Hematopoietic multipotent progenitor cell treated with erythropoietin and hydrocortisone succinate and interleukin-3 and kit ligand, for 15 days (in vitro differentiated cells): ENCODE data around the gene FXYD3.
A peak's percentile ranks its signal among the peaks of the same experiment; 100 is the strongest.
"Not testable (repeated sequence)": the region's sequence is repeated elsewhere in the genome, so short reads cannot be mapped to it uniquely, and the experiment has no call there.

Experiments
- DNase-seq: peaks from one replicate; pipeline ENCODE4 v3.0.0-alpha.2; 2015; ENCODE audit warnings: low spot score

The FXYD3 gene

GRCh38 chr19:35125270-35125717 lies 9.7 kb downstream of the FXYD3 start:
- DNase-seq, result no peak

- DNase-seq, result no peak
These were observed 10.4 kb downstream of the FXYD3 start for GRCh38 chr19:35125749-35126623.

GRCh38 chr19:35126624-35126959 lies 11.0 kb downstream of the FXYD3 start:
- no peak for DNase-seq

GRCh38 chr19:35127871-35128270 lies 12.2 kb downstream of the FXYD3 start:
- no peak for DNase-seq

- DNase-seq, result no peak
These were observed 12.9 kb downstream of the FXYD3 start for GRCh38 chr19:35128398-35129057.

- not testable (repeated sequence) for DNase-seq
These were observed 14.2 kb downstream of the FXYD3 start for GRCh38 chr19:35129724-35130274.

GRCh38 chr19:35130761-35131720 lies 15.4 kb downstream of the FXYD3 start:
- no peak for DNase-seq

GRCh38 chr19:35132254-35132653 lies 16.6 kb downstream of the FXYD3 start:
- DNase-seq, result no peak

- DNase-seq, result no peak
These were observed 18.2 kb downstream of the FXYD3 start for GRCh38 chr19:35133826-35134225.

- no peak for DNase-seq
These were observed 19.1 kb downstream of the FXYD3 start, which contains the start of gene LGI4 for GRCh38 chr19:35134601-35135242. Gene LGI4 (minus strand): TSS chr19:35135059. CDS start chr19:35134680, 379 bp downstream.

GRCh38 chr19:35135389-35135909 lies 19.8 kb downstream of the FXYD3 start:
- peak; percentile 65 for DNase-seq

GRCh38 chr19:35136231-35136630 lies 20.6 kb downstream of the FXYD3 start:
- no peak for DNase-seq

- DNase-seq, result no peak
These were observed 21.5 kb downstream of the FXYD3 start for GRCh38 chr19:35136977-35137702.

GRCh38 chr19:35138305-35138892 lies 22.8 kb downstream of the FXYD3 start, which contains the start of gene FXYD1:
Gene FXYD1 (plus strand): TSS chr19:35138824. CDS start chr19:35140080, 1,256 bp downstream.
- no peak for DNase-seq

- no peak for DNase-seq
These were observed 24.8 kb downstream of the FXYD3 start for GRCh38 chr19:35140207-35140961.

GRCh38 chr19:35140962-35141836 lies 25.6 kb downstream of the FXYD3 start:
- DNase-seq, result peak; percentile 85

GRCh38 chr19:35141837-35142605 lies 26.4 kb downstream of the FXYD3 start:
- no peak for DNase-seq
